Neural crest cell (in vitro differentiated cells): ENCODE measurements around the gene PCDHB16. TPM values are rescaled to one million over a fixed set of nuclear protein-coding genes. Genes with fewer than 3 reads are reported as not detected.
"Not testable (repeated sequence)": the region's sequence is repeated elsewhere in the genome, so short reads cannot be mapped to it uniquely, and the experiment has no call there.

Experiments
- DNase-seq: peaks from one replicate; pipeline ENCODE4 v3.0.0; 2021; ENCODE audit warnings: low read depth, mixed read lengths, low spot score
- H3K27ac Mint-ChIP-seq: one replicate; pipeline ENCODE4 v1.8.0; 2021; ENCODE audit warnings: mild to moderate bottlenecking, mixed read lengths; ENCODE audit not compliant: unreplicated experiment
- H3K27me3 Mint-ChIP-seq: 2 replicates; pipeline ENCODE4 v1.8.0; 2021; ENCODE audit warnings: low read depth, mild to moderate bottlenecking, mixed read lengths
- H3K36me3 Mint-ChIP-seq: 2 replicates; pipeline ENCODE4 v1.8.0; 2021; ENCODE audit warnings: low read depth, mild to moderate bottlenecking, mixed read lengths
- H3K4me1 Mint-ChIP-seq: 2 replicates; pipeline ENCODE4 v1.8.0; 2021; ENCODE audit warnings: mixed read lengths
- H3K4me3 Mint-ChIP-seq: one replicate; pipeline ENCODE4 v1.8.0; 2021; ENCODE audit warnings: mild to moderate bottlenecking, mixed read lengths
- H3K9me3 Mint-ChIP-seq: 2 replicates; pipeline ENCODE4 v1.8.0; 2021; ENCODE audit warnings: mixed read lengths
- CTCF ChIP-seq: fragments of 200-600 bp; sonication (generic); conservative IDR thresholded peaks from 2 replicates; pipeline ENCODE4 v1.5.0; 2021; ENCODE audit warnings: antibody characterized with exemption, mild to moderate bottlenecking
- total RNA-seq: library from RNA; stranded (reverse); gene quantifications from 2 replicates; pipeline ENCODE4 v1.2.1, GENCODE V29; 2021

PCDHB16 gene
- total RNA-seq, 1 donor from 2014 or later, result 11.4 TPM

DNA sequence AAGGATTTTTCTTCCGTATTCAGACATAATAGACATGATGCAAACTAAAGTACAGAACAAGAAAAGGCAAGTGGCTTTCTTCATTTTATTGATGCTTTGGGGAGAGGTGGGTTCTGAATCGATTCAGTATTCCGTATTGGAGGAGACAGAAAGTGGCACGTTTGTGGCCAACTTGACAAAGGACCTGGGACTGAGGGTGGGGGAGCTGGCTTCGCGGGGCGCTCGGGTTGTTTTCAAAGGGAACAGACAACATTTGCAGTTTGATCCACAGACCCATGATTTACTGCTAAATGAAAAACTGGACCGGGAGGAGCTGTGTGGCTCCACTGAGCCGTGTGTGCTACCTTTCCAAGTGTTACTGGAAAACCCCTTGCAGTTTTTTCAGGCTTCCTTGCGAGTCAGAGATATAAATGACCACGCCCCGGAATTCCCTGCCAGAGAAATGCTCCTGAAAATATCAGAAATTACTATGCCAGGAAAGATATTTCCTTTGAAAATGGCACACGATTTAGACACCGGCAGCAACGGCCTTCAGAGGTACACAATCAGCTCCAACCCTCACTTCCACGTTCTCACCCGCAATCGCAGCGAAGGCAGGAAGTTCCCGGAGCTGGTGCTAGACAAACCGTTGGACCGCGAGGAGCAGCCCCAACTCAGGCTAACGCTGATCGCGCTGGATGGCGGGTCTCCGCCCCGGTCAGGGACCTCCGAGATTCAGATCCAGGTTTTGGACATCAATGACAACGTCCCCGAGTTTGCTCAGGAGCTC lies 31.8 kb upstream of the PCDHB16 start:
- Mint-ChIP-seq H3K27ac (no peak overlapping the region), H3K9me3 (peaks cover 18% of the 10 kb centered on the region), H3K36me3 (peaks cover 36% of the 10 kb centered on the region), H3K27me3 (no peaks in the 10 kb centered on the region), H3K4me3 (no peak overlapping the region), H3K4me1 (no peaks in the 10 kb centered on the region)
- no peak for DNase-seq
- no peak for TF ChIP-seq CTCF

DNA sequence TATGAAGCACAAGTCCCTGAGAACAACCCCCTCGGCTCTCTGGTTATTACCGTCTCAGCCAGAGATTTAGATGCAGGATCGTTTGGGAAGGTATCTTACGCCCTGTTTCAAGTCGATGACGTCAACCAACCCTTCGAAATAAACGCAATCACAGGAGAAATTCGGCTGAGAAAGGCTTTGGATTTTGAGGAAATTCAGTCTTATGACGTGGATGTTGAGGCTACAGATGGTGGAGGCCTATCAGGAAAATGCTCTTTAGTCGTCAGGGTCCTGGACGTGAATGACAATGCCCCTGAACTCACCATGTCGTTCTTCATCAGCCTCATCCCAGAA lies 31.2 kb upstream of the PCDHB16 start:
- Mint-ChIP-seq H3K9me3 (peaks cover 19% of the 10 kb centered on the region), H3K27me3 (no peaks in the 10 kb centered on the region), H3K36me3 (peaks cover 37% of the 10 kb centered on the region), H3K4me1 (no peaks in the 10 kb centered on the region), H3K27ac (no peak overlapping the region), H3K4me3 (no peak overlapping the region)
- no peak for TF ChIP-seq CTCF
- DNase-seq, result no peak

- H3K27ac Mint-ChIP-seq, H3K4me3 Mint-ChIP-seq, H3K27me3 Mint-ChIP-seq, DNase-seq, H3K4me1 Mint-ChIP-seq: not testable (repeated sequence)
- Mint-ChIP-seq H3K9me3 (peaks cover 24% of the 10 kb centered on the region), H3K36me3 (peaks cover 44% of the 10 kb centered on the region)
Measured at GRCh38 chr5:141151632-141152031, 30.6 kb upstream of the PCDHB16 start.

- Mint-ChIP-seq H3K36me3 (peaks cover 49% of the 10 kb centered on the region), H3K9me3 (peaks cover 25% of the 10 kb centered on the region)
- DNase-seq, H3K4me1 Mint-ChIP-seq, H3K27ac Mint-ChIP-seq, H3K4me3 Mint-ChIP-seq, H3K27me3 Mint-ChIP-seq: not testable (repeated sequence)
Measured at GRCh38 chr5:141152096-141152495, 30.1 kb upstream of the PCDHB16 start.

- no peak overlapping the region for H3K27ac Mint-ChIP-seq
- H3K36me3 Mint-ChIP-seq, result peaks cover 43% of the 10 kb centered on the region
- H3K9me3 Mint-ChIP-seq, result peaks cover 16% of the 10 kb centered on the region
- no peaks in the 10 kb centered on the region for H3K4me1 Mint-ChIP-seq
- DNase-seq, result no peak
- H3K4me3 Mint-ChIP-seq, result no peak overlapping the region
- H3K27me3 Mint-ChIP-seq, result no peaks in the 10 kb centered on the region
- peak; percentile 20 for TF ChIP-seq CTCF
Measured at GRCh38 chr5:141155540-141156374, 26.4 kb upstream of the PCDHB16 start.

DNA sequence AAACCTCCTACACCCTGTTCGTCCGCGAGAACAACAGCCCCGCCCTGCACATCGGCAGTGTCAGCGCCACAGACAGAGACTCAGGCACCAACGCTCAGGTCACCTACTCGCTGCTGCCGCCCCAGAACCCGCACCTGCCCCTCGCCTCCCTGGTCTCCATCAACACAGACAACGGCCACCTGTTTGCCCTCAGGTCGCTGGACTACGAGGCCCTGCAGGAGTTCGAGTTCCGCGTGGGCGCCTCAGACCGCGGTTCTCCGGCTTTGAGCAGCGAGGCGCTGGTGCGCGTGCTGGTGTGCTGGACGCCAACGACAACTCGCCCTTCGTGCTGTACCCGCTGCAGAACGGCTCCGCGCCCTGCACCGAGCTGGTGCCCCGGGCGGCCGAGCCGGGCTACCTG lies 24.8 kb upstream of the PCDHB16 start:
- DNase-seq, H3K4me1 Mint-ChIP-seq, H3K27ac Mint-ChIP-seq, H3K27me3 Mint-ChIP-seq, H3K4me3 Mint-ChIP-seq: not testable (repeated sequence)
- peaks cover 34% of the 10 kb centered on the region for H3K36me3 Mint-ChIP-seq
- peaks cover 21% of the 10 kb centered on the region for H3K9me3 Mint-ChIP-seq

DNA sequence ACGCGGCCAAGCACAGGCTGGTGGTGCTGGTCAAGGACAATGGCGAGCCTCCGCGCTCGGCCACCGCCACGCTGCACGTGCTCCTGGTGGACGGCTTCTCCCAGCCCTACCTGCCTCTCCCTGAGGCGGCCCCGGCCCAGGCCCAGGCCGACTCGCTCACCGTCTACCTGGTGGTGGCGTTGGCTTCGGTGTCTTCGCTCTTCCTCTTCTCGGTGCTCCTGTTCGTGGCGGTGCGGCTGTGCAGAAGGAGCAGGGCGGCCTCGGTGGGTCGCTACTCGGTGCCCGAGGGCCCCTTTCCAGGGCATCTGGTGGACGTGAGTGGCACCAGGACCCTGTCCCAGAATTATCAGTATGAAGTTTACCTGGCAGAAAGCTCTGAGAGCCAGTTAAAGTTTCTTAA lies 24.3 kb upstream of the PCDHB16 start:
- not testable (repeated sequence) for H3K4me3 Mint-ChIP-seq, H3K4me1 Mint-ChIP-seq, DNase-seq, H3K27ac Mint-ChIP-seq, H3K27me3 Mint-ChIP-seq
- H3K36me3 Mint-ChIP-seq, result peaks cover 31% of the 10 kb centered on the region
- peaks cover 19% of the 10 kb centered on the region for H3K9me3 Mint-ChIP-seq
